Vagina (tissue), 2 donors: ENCODE measurements around the gene CARD14.

Source experiments
- POLR2A ChIP-seq, 2 donors: fragments of 450-650 bp; IDR thresholded peaks; one replicate each; pipeline ENCODE4 v1.6.1; 2017; ENCODE audit warnings: antibody characterized with exemption in 2 of 2, mild to moderate bottlenecking in 2 of 2, moderate library complexity in 2 of 2
- POLR2AphosphoS5 ChIP-seq, 2 donors: sonication (generic); formaldehyde crosslinking; IDR thresholded peaks; one replicate each; pipeline ENCODE4 v1.9.0; 2017; ENCODE audit warnings: antibody characterized with exemption in 2 of 2, mild to moderate bottlenecking in 2 of 2, low read depth in 1 of 2; ENCODE audit not compliant: insufficient read depth in 1 of 2
- TF ChIP-seq, protein P1 (sequence below), 3 experiments: fragments of 450-650 bp in 2 of 3; fragments of 200-600 bp in 1 of 3; sonication (generic) in 1 of 3; IDR thresholded peaks; one replicate each; pipeline ENCODE4 v1.5.1; 2017 to 2019; ENCODE audit warnings: antibody characterized with exemption in 3 of 3, mild to moderate bottlenecking in 2 of 3, moderate library complexity in 2 of 3

DNA sequence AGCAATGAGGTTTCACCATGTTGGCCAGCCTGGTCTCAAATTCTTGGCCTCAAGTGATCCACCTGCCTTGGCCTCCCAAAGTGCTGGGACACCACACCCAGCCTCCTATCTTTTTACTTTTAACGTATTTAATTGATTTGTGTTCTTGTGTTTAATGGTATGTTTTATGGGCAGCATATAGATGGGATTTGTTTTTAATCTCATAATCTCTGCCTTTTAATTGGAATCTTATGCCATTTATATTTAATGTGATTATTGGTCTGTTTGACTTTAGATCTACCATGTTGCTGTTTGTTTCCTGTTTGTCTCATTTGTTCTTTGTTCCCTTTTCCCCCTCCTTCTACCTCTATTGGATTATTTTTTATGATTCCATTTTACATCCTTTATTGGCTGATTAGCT lies 62.6 kb downstream of the CARD14 start:
- TF ChIP-seq, protein P1, sequence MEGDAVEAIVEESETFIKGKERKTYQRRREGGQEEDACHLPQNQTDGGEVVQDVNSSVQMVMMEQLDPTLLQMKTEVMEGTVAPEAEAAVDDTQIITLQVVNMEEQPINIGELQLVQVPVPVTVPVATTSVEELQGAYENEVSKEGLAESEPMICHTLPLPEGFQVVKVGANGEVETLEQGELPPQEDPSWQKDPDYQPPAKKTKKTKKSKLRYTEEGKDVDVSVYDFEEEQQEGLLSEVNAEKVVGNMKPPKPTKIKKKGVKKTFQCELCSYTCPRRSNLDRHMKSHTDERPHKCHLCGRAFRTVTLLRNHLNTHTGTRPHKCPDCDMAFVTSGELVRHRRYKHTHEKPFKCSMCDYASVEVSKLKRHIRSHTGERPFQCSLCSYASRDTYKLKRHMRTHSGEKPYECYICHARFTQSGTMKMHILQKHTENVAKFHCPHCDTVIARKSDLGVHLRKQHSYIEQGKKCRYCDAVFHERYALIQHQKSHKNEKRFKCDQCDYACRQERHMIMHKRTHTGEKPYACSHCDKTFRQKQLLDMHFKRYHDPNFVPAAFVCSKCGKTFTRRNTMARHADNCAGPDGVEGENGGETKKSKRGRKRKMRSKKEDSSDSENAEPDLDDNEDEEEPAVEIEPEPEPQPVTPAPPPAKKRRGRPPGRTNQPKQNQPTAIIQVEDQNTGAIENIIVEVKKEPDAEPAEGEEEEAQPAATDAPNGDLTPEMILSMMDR (IDR thresholded peaks at IDR 0.05) = no peak
- TF ChIP-seq POLR2A (IDR thresholded peaks at IDR 0.05) = no peak
- no peak for TF ChIP-seq POLR2AphosphoS5 (IDR thresholded peaks at IDR 0.05; ENCODE audit: insufficient read depth in 1 of 2, low read depth in 1 of 2)
